Fibroblast of lung (primary cell): ENCODE data around the gene KCNH2.

Experiments used
- EZH2 ChIP-seq: IDR thresholded peaks from 2 replicates; pipeline ENCODE4 v1.5.1; 2012; ENCODE audit warnings: low read length, control low read depth, mild to moderate bottlenecking; ENCODE audit errors: missing control alignments
- TF ChIP-seq, protein P1 (sequence below), 2 donors: IDR thresholded peaks in 1 of 2; conservative IDR thresholded peaks in 1 of 2; 1 replicate in 1 of 2; 2 replicates in 1 of 2; pipeline ENCODE4 v1.5.1; 2011 to 2012; ENCODE audit warnings: low read length in 2 of 2, control low read depth in 1 of 2, inconsistent platforms in 1 of 2, low read depth in 1 of 2, mild to moderate bottlenecking in 1 of 2

DNA sequence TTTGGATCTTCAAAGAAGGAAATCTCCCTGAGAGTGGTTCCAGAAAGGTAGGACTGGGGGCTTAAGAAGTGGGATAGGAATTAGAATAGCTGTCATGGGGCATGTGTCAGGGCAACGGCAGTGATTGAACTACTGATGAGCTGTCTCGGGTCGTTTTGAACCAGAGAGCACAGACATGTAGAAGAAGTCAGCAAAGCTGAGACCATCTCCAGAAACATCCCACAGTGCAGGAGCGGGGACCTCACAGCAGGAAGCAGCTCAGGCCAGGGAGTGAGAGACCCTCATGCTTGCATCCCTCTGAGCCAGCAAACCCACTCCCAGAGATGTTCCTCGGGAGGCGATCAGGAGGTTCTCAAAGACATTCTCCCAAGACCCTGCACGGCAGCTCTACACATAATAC, 65.7 kb downstream of the KCNH2 start:
- TF ChIP-seq, protein P1, sequence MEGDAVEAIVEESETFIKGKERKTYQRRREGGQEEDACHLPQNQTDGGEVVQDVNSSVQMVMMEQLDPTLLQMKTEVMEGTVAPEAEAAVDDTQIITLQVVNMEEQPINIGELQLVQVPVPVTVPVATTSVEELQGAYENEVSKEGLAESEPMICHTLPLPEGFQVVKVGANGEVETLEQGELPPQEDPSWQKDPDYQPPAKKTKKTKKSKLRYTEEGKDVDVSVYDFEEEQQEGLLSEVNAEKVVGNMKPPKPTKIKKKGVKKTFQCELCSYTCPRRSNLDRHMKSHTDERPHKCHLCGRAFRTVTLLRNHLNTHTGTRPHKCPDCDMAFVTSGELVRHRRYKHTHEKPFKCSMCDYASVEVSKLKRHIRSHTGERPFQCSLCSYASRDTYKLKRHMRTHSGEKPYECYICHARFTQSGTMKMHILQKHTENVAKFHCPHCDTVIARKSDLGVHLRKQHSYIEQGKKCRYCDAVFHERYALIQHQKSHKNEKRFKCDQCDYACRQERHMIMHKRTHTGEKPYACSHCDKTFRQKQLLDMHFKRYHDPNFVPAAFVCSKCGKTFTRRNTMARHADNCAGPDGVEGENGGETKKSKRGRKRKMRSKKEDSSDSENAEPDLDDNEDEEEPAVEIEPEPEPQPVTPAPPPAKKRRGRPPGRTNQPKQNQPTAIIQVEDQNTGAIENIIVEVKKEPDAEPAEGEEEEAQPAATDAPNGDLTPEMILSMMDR (conservative IDR thresholded peaks at IDR 0.05 in 1 of 2, IDR thresholded peaks at IDR 0.05 in 1 of 2; ENCODE audit: low read depth in 1 of 2, low read length in 2 of 2) = no peak
- TF ChIP-seq EZH2 = no peak
